ENCODE measurements around the gene SPRYD3. TPM values are rescaled to one million over a fixed set of nuclear protein-coding genes. Genes with fewer than 3 reads are reported as not detected.

SPRYD3 gene
- total RNA-seq, 1 donor from 2014 or later, result 21.8 TPM

GRCh38 chr12:53071591-53072551 lies 7.3 kb downstream of the SPRYD3 start:
- no peaks in the 10 kb centered on the region for H3K27me3 ChIP-seq (ENCODE audit: insufficient read depth, low read length)
- DNase-seq (ENCODE audit: low read depth) (peak; percentile 49), FAIRE-seq (no peak)
- H3K4me1 ChIP-seq (ENCODE audit: insufficient read depth, low read length), result peaks cover 42% of the 10 kb centered on the region
- Mint-ChIP-seq H3K36me3 (ENCODE audit: low read depth, unreplicated experiment) (peaks cover 57% of the 10 kb centered on the region), H3K4me3 (ENCODE audit: unreplicated experiment) (peak overlapping the region; percentile 69), H3K27me3 (ENCODE audit: low read depth, unreplicated experiment) (no peaks in the 10 kb centered on the region), H3K4me1 (ENCODE audit: low read depth, unreplicated experiment) (peaks cover 32% of the 10 kb centered on the region), H3K27ac (ENCODE audit: unreplicated experiment) (no peak overlapping the region), H3K9me3 (ENCODE audit: unreplicated experiment) (no peaks in the 10 kb centered on the region)
- peaks cover 5% of the 10 kb centered on the region for H4K20me1 ChIP-seq (ENCODE audit: insufficient read depth, low read length)
- H3K36me3 ChIP-seq (ENCODE audit: insufficient read depth, low read length), result peaks cover 33% of the 10 kb centered on the region
- TF ChIP-seq, protein P1, sequence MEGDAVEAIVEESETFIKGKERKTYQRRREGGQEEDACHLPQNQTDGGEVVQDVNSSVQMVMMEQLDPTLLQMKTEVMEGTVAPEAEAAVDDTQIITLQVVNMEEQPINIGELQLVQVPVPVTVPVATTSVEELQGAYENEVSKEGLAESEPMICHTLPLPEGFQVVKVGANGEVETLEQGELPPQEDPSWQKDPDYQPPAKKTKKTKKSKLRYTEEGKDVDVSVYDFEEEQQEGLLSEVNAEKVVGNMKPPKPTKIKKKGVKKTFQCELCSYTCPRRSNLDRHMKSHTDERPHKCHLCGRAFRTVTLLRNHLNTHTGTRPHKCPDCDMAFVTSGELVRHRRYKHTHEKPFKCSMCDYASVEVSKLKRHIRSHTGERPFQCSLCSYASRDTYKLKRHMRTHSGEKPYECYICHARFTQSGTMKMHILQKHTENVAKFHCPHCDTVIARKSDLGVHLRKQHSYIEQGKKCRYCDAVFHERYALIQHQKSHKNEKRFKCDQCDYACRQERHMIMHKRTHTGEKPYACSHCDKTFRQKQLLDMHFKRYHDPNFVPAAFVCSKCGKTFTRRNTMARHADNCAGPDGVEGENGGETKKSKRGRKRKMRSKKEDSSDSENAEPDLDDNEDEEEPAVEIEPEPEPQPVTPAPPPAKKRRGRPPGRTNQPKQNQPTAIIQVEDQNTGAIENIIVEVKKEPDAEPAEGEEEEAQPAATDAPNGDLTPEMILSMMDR (IDR thresholded peaks at IDR 0.05; ENCODE audit: insufficient read depth, low read depth, low read length), result no peak
- no peak for TF ChIP-seq EZH2 (IDR thresholded peaks at IDR 0.05; ENCODE audit: insufficient read depth, low read length)
- no peak overlapping the region for H3K4me3 ChIP-seq (ENCODE audit: insufficient read depth, low read depth, low read length)
- H3K9me3 ChIP-seq (ENCODE audit: insufficient read depth, low read depth, low read length), result no peaks in the 10 kb centered on the region
- H3K27ac ChIP-seq (ENCODE audit: low read depth, low read length), result no peak overlapping the region
- H3K79me2 ChIP-seq (ENCODE audit: insufficient read depth, low read length), result peaks cover 9% of the 10 kb centered on the region
- peak overlapping the region; percentile 26 for H3K9ac ChIP-seq (ENCODE audit: low read length)
- H2AFZ ChIP-seq (ENCODE audit: low read depth, low read length), result no peak overlapping the region
- H3K4me2 ChIP-seq (ENCODE audit: low read length), result peak overlapping the region; percentile 53

DNA sequence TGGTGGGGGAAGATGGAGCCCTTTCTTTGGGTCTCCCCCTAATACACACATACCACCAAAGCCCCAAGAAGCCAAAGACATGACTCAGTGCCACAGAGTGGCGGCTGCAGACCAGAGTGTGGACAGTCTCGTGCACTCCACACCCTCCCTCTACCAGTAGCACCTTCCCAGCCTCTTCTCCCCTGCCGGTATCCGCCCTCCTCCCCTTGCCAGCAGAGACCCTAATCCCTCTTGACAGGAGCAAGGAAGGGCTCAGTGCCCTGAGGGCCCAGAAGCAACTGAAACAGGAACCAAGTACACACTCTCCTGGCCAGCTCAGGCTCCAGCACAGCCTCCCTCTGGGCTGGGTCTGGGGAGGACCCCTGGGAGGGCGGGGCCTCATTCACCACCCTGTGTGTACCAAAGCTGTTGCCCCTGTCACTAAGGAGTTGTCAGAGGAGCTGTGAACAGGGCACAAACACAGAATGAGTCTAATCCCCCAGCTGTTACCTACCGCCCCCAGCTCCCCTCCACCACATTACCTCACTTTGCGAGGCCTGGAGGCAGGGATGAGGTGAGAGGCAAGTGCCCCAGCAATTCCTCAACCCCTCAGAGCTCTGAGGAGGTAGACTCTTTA lies 8.2 kb downstream of the SPRYD3 start:
- H3K4me3 Mint-ChIP-seq (ENCODE audit: unreplicated experiment), result no peak overlapping the region

More for the DNA sequence above, 8.2 kb downstream of the SPRYD3 start:
- H3K27ac ChIP-seq (ENCODE audit: low read depth, low read length), result no peak overlapping the region
- TF ChIP-seq, protein P1 (IDR thresholded peaks at IDR 0.05; ENCODE audit: insufficient read depth, low read depth, low read length), result no peak
- no peak for TF ChIP-seq EZH2 (IDR thresholded peaks at IDR 0.05; ENCODE audit: insufficient read depth, low read length)
- peaks cover 28% of the 10 kb centered on the region for H3K36me3 ChIP-seq (ENCODE audit: insufficient read depth, low read length)
- H3K79me2 ChIP-seq (ENCODE audit: insufficient read depth, low read length), result peaks cover 8% of the 10 kb centered on the region
- no peak overlapping the region for H3K9ac ChIP-seq (ENCODE audit: low read length)
- Mint-ChIP-seq H3K4me1 (ENCODE audit: low read depth, unreplicated experiment) (peaks cover 34% of the 10 kb centered on the region), H3K9me3 (ENCODE audit: unreplicated experiment) (no peaks in the 10 kb centered on the region), H3K27me3 (ENCODE audit: low read depth, unreplicated experiment) (no peaks in the 10 kb centered on the region), H3K27ac (ENCODE audit: unreplicated experiment) (peak overlapping the region; percentile 12), H3K36me3 (ENCODE audit: low read depth, unreplicated experiment) (peaks cover 52% of the 10 kb centered on the region)
- peaks cover 51% of the 10 kb centered on the region for H3K4me1 ChIP-seq (ENCODE audit: insufficient read depth, low read length)
- H3K4me3 ChIP-seq (ENCODE audit: insufficient read depth, low read depth, low read length), result no peak overlapping the region
- no peak for FAIRE-seq
- H3K9me3 ChIP-seq (ENCODE audit: insufficient read depth, low read depth, low read length), result no peaks in the 10 kb centered on the region
- H3K27me3 ChIP-seq (ENCODE audit: insufficient read depth, low read length), result no peaks in the 10 kb centered on the region
- no peak for DNase-seq (ENCODE audit: low read depth)
- peak overlapping the region; percentile 45 for H3K4me2 ChIP-seq (ENCODE audit: low read length)
- H2AFZ ChIP-seq (ENCODE audit: low read depth, low read length), result no peak overlapping the region
- H4K20me1 ChIP-seq (ENCODE audit: insufficient read depth, low read length), result peaks cover 5% of the 10 kb centered on the region

Measured in astrocyte (in vitro differentiated cells and primary cell).